ENCODE results near the gene TRPM2. TPM values are rescaled to one million over a fixed set of nuclear protein-coding genes. Genes with fewer than 3 reads are reported as not detected.

Gene TRPM2
- total RNA-seq, 1 donor from 2014 or later: 0.07 TPM

GRCh38 chr21:44347911-44348451 lies 5.4 kb upstream of the TRPM2 start:
- Mint-ChIP-seq H3K9me3 (no peaks in the 10 kb centered on the region), H3K4me1 (ENCODE audit: unreplicated experiment) (no peaks in the 10 kb centered on the region), H3K36me3 (no peaks in the 10 kb centered on the region), H3K4me3 (no peak overlapping the region), H3K27me3 (no peaks in the 10 kb centered on the region), H3K27ac (no peak overlapping the region)
- peak; percentile 66 for DNase-seq (ENCODE audit: extremely low spot score, unreplicated experiment)
- no peak for TF ChIP-seq CTCF (conservative IDR thresholded peaks at IDR 0.05)

- TF ChIP-seq CTCF (conservative IDR thresholded peaks at IDR 0.05): no peak
- no peaks in the 10 kb centered on the region for H3K27me3 Mint-ChIP-seq
Measured at GRCh38 chr21:44348861-44349260, 4.6 kb upstream of the TRPM2 start.

GRCh38 chr21:44349416-44349846 lies 4.0 kb upstream of the TRPM2 start:
- Mint-ChIP-seq H3K27ac (no peak overlapping the region), H3K4me1 (ENCODE audit: unreplicated experiment) (no peaks in the 10 kb centered on the region), H3K27me3 (peaks cover 5% of the 10 kb centered on the region), H3K36me3 (no peaks in the 10 kb centered on the region), H3K9me3 (no peaks in the 10 kb centered on the region), H3K4me3 (no peak overlapping the region)
- DNase-seq (ENCODE audit: extremely low spot score, unreplicated experiment): peak; percentile 55
- no peak for TF ChIP-seq CTCF (conservative IDR thresholded peaks at IDR 0.05)

More at GRCh38 chr21:44348861-44349260, 4.6 kb upstream of the TRPM2 start:
- H3K4me3 Mint-ChIP-seq: no peak overlapping the region
- H3K36me3 Mint-ChIP-seq: no peaks in the 10 kb centered on the region
- H3K9me3 Mint-ChIP-seq: no peaks in the 10 kb centered on the region
- H3K4me1 Mint-ChIP-seq (ENCODE audit: unreplicated experiment): no peaks in the 10 kb centered on the region
- DNase-seq (ENCODE audit: extremely low spot score, unreplicated experiment): peak; percentile 66
- no peak overlapping the region for H3K27ac Mint-ChIP-seq

GRCh38 chr21:44349847-44350772 lies 3.3 kb upstream of the TRPM2 start:
- peak; percentile 69 for DNase-seq (ENCODE audit: extremely low spot score, unreplicated experiment)
- Mint-ChIP-seq H3K36me3 (no peaks in the 10 kb centered on the region), H3K9me3 (no peaks in the 10 kb centered on the region), H3K27ac (no peak overlapping the region), H3K27me3 (peaks cover 8% of the 10 kb centered on the region), H3K4me3 (no peak overlapping the region), H3K4me1 (ENCODE audit: unreplicated experiment) (no peaks in the 10 kb centered on the region)
- no peak for TF ChIP-seq CTCF (conservative IDR thresholded peaks at IDR 0.05)

- Mint-ChIP-seq H3K36me3 (no peaks in the 10 kb centered on the region), H3K9me3 (no peaks in the 10 kb centered on the region), H3K27me3 (peaks cover 8% of the 10 kb centered on the region), H3K27ac (no peak overlapping the region), H3K4me1 (ENCODE audit: unreplicated experiment) (no peaks in the 10 kb centered on the region), H3K4me3 (no peak overlapping the region)
- no peak for TF ChIP-seq CTCF (conservative IDR thresholded peaks at IDR 0.05)
- DNase-seq (ENCODE audit: extremely low spot score, unreplicated experiment): peak; percentile 67
Measured at GRCh38 chr21:44350773-44351481, 2.5 kb upstream of the TRPM2 start.
